NCI-H1048 (cell line): ENCODE measurements around the gene SCN1B.
"Not testable (repeated sequence)": the region's sequence is repeated elsewhere in the genome, so short reads cannot be mapped to it uniquely, and the experiment has no call there.

Experiments used
- DNase-seq: peaks from one replicate; lab custom pipeline; 2025; lab: John Stamatoyannopoulos, UW

The SCN1B gene

DNA sequence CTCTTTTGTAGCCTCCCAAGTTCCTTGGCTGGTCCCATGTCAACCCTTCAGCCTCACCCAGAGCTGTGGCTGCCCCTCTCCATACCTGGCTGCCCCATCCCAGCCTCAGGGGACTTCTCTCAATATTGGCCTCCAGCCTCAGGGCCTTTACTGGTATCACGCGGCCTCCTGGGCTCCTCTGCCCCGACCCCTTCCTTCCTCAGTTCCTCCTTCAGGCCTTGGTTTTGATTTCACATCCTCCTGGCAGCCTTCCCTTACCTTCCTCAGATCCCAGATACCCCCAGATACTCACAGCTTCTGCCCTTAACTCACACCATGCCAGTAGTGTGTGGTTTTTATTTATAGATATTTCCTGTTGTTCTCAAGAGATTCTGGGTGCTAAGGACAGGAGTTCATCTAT, 12.8 kb upstream of the SCN1B start:
- no peak for DNase-seq

GRCh38 chr19:35018379-35018778, 11.9 kb upstream of the SCN1B start:
- no peak for DNase-seq

- no peak for DNase-seq
Observed at GRCh38 chr19:35019144-35019543, 11.1 kb upstream of the SCN1B start.

DNA sequence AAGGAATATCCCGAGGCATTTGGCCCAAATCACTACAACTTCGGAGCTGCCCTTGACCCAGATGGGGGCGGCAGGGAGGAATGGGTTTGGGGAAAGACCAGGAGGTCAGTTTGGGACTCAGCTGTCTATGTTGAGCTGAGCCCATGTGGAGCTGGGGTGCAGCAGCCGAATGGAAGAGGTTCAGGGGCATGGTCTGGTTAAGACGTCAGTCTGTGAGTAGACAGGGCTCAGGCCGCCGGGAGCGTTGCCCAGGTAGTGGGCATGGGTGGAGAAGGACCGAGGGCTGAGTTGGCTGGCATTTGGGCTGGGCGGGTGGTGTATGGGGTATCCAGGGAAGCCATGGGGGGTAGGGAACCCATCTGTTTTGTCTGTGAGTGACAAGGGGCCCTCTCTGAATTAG, 9.3 kb upstream of the SCN1B start:
- DNase-seq, result no peak

DNA sequence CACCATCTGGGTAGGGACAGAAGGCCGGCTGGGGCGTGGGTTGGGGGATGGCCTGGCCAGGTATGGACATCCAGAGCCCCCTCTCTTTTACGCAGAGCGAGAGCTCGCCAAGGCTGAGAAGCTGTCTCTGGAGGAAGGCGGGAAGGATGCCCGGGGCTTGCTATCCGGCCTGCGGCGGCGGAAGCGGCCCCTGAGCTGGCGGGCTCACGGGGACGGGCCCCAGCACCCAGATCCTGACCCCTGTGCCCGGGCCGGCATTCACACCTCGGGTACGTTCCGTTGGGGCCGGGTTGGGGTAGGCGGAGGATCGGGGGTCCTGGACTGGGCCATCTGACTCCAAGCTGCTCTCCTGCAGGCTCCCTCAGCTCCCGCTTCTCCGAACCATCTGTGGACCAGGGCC, 8.7 kb upstream of the SCN1B start:
- DNase-seq, result no peak

GRCh38 chr19:35022460-35022859, 7.8 kb upstream of the SCN1B start:
- no peak for DNase-seq

DNA sequence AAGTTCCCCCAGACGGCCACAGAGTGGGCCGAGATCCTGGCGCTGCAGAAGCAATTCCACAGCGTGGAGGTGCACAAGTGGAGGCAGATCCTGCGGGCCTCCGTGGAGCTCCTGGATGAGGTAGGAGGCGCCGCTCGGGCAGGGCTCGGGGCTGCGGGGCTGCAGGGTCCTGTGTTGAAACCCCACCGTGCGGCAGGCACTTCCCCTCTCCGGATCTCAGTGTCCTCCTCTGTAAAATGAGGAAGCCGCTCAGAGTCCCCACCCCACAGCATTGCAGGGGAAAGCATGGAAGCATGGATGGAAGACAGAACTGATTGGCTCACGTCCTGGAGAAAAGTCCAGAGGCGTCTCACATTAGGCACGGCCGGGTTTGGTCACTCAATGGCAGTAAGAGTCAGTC, 6.8 kb upstream of the SCN1B start:
- DNase-seq, result no peak

DNA sequence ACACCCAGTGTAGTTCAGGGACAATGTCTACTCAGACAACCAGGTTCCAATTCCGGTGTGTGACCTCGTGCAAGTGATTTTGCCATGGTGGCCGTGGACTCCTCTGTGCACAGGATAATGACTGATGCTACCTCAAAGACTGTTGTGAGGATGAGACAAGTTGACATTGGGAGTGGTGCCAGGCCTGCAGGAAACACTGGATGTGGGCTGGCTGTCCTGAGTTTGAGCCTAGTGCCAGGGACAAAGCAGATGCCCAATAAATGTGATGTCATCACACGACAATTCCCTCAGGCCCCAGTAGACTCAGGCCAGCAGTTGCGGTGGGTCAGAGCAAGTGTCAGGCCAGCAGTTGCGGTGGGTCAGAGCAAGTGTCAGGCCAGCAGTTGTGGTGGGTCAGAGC, 6.2 kb upstream of the SCN1B start:
- no peak for DNase-seq

GRCh38 chr19:35025969-35026368, 4.3 kb upstream of the SCN1B start:
- DNase-seq, result no peak

GRCh38 chr19:35026418-35026817, 3.9 kb upstream of the SCN1B start:
- DNase-seq, result no peak

DNA sequence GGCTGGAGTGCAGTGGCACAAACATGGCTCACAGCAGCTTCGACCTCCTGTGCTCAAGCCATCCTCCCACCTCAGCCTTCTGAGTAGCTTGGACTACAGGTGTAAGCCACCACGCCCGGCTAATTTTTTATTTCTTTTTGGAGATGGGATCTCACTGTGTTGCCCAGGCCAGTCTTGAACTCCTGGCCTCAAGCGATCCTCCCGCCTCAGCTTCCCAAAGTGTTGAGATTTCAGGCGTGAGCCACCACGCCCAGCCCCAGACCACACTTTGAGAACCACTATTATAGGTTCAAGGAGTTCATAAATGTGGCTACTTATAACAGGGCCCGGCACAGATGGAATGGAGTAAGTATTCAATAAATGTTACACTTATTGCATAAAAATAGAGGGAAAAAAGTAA, 3.3 kb upstream of the SCN1B start:
- no peak for DNase-seq

GRCh38 chr19:35027851-35028599, 2.2 kb upstream of the SCN1B start:
- DNase-seq, result no peak

GRCh38 chr19:35028600-35028885, 1.7 kb upstream of the SCN1B start:
- DNase-seq, result not testable (repeated sequence)

DNA sequence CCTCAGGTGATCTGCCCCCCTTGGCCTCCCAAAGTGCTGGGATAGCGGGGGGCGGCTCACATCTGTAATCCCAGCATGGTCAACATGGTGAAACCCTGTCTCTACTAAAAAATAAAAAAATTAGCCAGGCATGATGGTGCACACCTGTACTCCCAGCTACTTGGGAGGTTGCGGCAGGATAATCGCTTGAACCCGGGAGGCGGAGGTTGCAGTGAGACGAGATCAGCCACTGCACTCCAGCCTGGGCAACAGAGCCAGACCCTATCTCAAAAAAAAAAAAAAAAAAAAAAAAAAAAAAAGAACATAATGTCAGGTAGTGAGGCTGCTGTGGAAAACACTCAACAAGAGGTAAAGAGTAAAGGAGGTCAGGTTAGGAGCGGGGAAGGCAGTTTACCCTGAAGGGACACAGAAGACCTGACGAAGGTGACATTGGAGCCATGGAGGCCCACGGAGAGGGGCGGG, 964 bp upstream of the SCN1B start:
- not testable (repeated sequence) for DNase-seq

- DNase-seq, result no peak
Observed at GRCh38 chr19:35029737-35030256, 473 bp upstream of the SCN1B start.

- DNase-seq, result no peak
Observed at GRCh38 chr19:35031072-35031881, 1.0 kb downstream of the SCN1B start.

GRCh38 chr19:35032356-35032865, 2.1 kb downstream of the SCN1B start:
- DNase-seq, result no peak

- no peak for DNase-seq
Observed at GRCh38 chr19:35033067-35034004, 3.1 kb downstream of the SCN1B start.

DNA sequence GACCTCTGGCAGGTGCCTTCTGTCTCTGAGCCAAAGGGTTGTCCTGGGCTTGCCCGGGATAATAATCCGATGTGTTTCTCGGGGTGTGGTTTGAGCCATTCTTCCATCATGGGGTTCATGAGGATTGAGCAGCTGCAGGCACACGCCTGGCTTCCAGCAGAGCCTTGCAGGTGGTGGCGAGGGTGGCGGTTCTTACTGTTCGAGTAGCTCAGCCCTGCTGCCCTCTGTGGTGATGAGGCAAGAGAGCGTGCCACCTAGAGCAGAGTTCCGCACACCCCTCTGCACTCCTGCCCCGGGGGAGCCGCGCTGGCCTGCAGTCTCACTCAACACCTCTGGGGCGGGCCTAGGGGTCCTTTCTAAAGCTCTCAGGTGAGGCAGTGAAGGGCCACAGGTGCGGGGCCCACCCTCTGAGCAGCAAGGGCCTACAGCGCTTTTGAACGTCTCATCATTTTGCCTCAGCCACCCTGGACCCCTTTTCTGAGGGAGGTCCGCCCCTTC, 3.8 kb downstream of the SCN1B start:
- no peak for DNase-seq

- no peak for DNase-seq
Observed at GRCh38 chr19:35034588-35035382, 4.5 kb downstream of the SCN1B start.
